Neural progenitor cell (in vitro differentiated cells): Measurements from ENCODE around the gene PPP1R18.
"Not testable (repeated sequence)": the region's sequence is repeated elsewhere in the genome, so short reads cannot be mapped to it uniquely, and the experiment has no call there.

Source experiments
- CTCF ChIP-seq: fragments of 200-600 bp; sonication (generic); IDR thresholded peaks from 2 replicates; pipeline ENCODE4 v1.5.1; 2017; ENCODE audit warnings: antibody characterized with exemption, mild to moderate bottlenecking
- EZH2 ChIP-seq: fragments of 200-600 bp; sonication (generic); IDR thresholded peaks from 2 replicates; pipeline ENCODE4 v1.6.1; 2017; ENCODE audit warnings: antibody characterized with exemption, mild to moderate bottlenecking, moderate library complexity

GRCh38 chr6:30666300-30666699, 20.1 kb downstream of the PPP1R18 start:
- not testable (repeated sequence) for TF ChIP-seq CTCF, EZH2
